Keratinocyte (primary cell): ENCODE measurements around the gene CCDC60.

ENCODE experiments used
- EZH2 ChIP-seq: IDR thresholded peaks from one replicate; pipeline ENCODE4 v1.6.1; 2012; ENCODE audit warnings: inconsistent platforms, mild to moderate bottlenecking, low read length, moderate library complexity
- TF ChIP-seq, protein P1 (sequence below), 3 experiments: IDR thresholded peaks in 1 of 3; conservative IDR thresholded peaks in 1 of 3; optimal IDR thresholded peaks in 1 of 3; 2 replicates in 2 of 3; 3 replicates in 1 of 3; pipeline versions ENCODE3 to v1.5.1; 2011; ENCODE audit warnings: low read length in 3 of 3, mild to moderate bottlenecking in 3 of 3, moderate library complexity in 2 of 3, control low read depth in 1 of 3, inconsistent platforms in 1 of 3; ENCODE audit not compliant: insufficient read depth in 2 of 3; ENCODE audit errors: extremely low read depth in 1 of 3

DNA sequence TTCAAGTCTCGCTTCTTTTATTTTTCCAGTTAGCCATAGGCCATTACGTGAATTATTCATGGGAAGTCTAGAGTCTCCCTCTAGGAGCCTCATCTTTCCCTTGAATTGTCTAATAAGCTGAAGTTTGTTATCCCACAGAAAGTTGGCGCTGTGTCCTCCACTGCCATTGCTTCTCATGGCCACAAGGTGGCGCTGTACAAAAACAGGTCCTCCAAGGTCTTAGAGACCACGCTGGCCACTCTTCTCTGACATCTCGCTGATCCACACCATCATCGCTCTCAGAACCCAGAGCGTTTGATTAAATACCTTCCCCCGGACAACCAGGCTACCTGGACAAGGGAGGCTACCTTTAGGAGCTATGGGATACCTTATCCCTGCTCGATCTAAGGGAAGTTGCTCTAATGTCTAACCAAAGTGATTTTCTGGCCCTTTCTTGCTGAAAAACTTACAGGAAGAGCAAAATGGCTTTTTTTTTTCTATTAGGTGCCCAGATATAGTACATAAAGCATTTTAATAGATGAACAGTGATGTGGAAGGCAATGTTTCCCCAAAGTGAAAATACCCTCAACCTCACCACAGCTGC is 110.0 kb downstream of the CCDC60 start:
- TF ChIP-seq, protein P1, sequence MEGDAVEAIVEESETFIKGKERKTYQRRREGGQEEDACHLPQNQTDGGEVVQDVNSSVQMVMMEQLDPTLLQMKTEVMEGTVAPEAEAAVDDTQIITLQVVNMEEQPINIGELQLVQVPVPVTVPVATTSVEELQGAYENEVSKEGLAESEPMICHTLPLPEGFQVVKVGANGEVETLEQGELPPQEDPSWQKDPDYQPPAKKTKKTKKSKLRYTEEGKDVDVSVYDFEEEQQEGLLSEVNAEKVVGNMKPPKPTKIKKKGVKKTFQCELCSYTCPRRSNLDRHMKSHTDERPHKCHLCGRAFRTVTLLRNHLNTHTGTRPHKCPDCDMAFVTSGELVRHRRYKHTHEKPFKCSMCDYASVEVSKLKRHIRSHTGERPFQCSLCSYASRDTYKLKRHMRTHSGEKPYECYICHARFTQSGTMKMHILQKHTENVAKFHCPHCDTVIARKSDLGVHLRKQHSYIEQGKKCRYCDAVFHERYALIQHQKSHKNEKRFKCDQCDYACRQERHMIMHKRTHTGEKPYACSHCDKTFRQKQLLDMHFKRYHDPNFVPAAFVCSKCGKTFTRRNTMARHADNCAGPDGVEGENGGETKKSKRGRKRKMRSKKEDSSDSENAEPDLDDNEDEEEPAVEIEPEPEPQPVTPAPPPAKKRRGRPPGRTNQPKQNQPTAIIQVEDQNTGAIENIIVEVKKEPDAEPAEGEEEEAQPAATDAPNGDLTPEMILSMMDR (optimal IDR thresholded peaks at IDR 0.05 in 1 of 3, IDR thresholded peaks at IDR 0.05 in 1 of 3, conservative IDR thresholded peaks at IDR 0.05 in 1 of 3; ENCODE audit: extremely low read depth in 1 of 3, insufficient read depth in 2 of 3, low read length in 3 of 3): peak; percentile 53 to 76 (median 54)
- no peak for TF ChIP-seq EZH2
